ENCODE data around the gene POLD1.
"Not testable (repeated sequence)": the region's sequence is repeated elsewhere in the genome, so short reads cannot be mapped to it uniquely, and the experiment has no call there.

The POLD1 gene

GRCh38 chr19:50383852-50384684, at the start of gene POLD1:
TSS of gene POLD1 (plus strand) at chr19:50384347. CDS start at chr19:50398852, 14,505 bp downstream.
- no peak for TF ChIP-seq CTCF (IDR thresholded peaks at IDR 0.05; ENCODE audit: insufficient read depth, low read depth, low read length, missing control alignments)
- peak; percentile 99 for DNase-seq (ENCODE audit: low read depth)
- H3K4me3 ChIP-seq (ENCODE audit: low read length), result peak within 1 kb of the TSS; percentile 75

GRCh38 chr19:50334741-50335421, 49.3 kb upstream of the POLD1 start:
- DNase-seq (ENCODE audit: low read depth), result no peak
- H3K4me3 ChIP-seq (ENCODE audit: low read length), result no peak overlapping the region
- no peak for TF ChIP-seq CTCF (IDR thresholded peaks at IDR 0.05; ENCODE audit: insufficient read depth, low read depth, low read length, missing control alignments)

GRCh38 chr19:50337031-50337430, 47.1 kb upstream of the POLD1 start:
- H3K4me3 ChIP-seq (ENCODE audit: low read length); DNase-seq (ENCODE audit: low read depth): not testable (repeated sequence)

- no peak for DNase-seq (ENCODE audit: low read depth)
- H3K4me3 ChIP-seq (ENCODE audit: low read length), result no peak overlapping the region
Observed at GRCh38 chr19:50340331-50340730, 43.8 kb upstream of the POLD1 start.

GRCh38 chr19:50341091-50341564, 43.0 kb upstream of the POLD1 start:
- no peak for DNase-seq (ENCODE audit: low read depth)
- no peak overlapping the region for H3K4me3 ChIP-seq (ENCODE audit: low read length)
- TF ChIP-seq CTCF (IDR thresholded peaks at IDR 0.05; ENCODE audit: insufficient read depth, low read depth, low read length, missing control alignments), result no peak

More at GRCh38 chr19:50340331-50340730, 43.8 kb upstream of the POLD1 start:
- no peak for TF ChIP-seq CTCF (IDR thresholded peaks at IDR 0.05; ENCODE audit: insufficient read depth, low read depth, low read length, missing control alignments)

GRCh38 chr19:50344661-50345318, 39.4 kb upstream of the POLD1 start:
- no peak overlapping the region for H3K4me3 ChIP-seq (ENCODE audit: low read length)
- TF ChIP-seq CTCF (IDR thresholded peaks at IDR 0.05; ENCODE audit: insufficient read depth, low read depth, low read length, missing control alignments), result no peak
- DNase-seq (ENCODE audit: low read depth), result no peak

- DNase-seq (ENCODE audit: low read depth); H3K4me3 ChIP-seq (ENCODE audit: low read length): not testable (repeated sequence)
Observed at GRCh38 chr19:50347089-50347581, 37.0 kb upstream of the POLD1 start.

Data from epithelial cell of esophagus (primary cell).